A549 (cell line): ENCODE measurements around the gene PDE6D.

Source experiments
- BHLHE40 ChIP-seq: IDR thresholded peaks from 2 replicates; pipeline ENCODE4 v1.6.1; 2012; ENCODE audit warnings: low read depth, low read length, inconsistent platforms
- CHD2 ChIP-seq: fragments of 150-350 bp; IDR thresholded peaks from 2 replicates; pipeline ENCODE4 v1.6.1; 2014; ENCODE audit warnings: low read length; ENCODE audit not compliant: partially characterized antibody
- HEYL ChIP-seq: fragments of 250-450 bp; sonication (Bioruptor Pico); IDR thresholded peaks from 2 replicates; pipeline ENCODE4 v1.8.0; 2021; ENCODE audit warnings: mild to moderate bottlenecking, moderate library complexity
- HOXA7 ChIP-seq: fragments of 250-450 bp; sonication (Bioruptor Pico); IDR thresholded peaks from 2 replicates; pipeline ENCODE4 v1.5.0; 2020; ENCODE audit warnings: mild to moderate bottlenecking, moderate library complexity
- MAFK ChIP-seq: fragments of 450-650 bp; IDR thresholded peaks from 2 replicates; pipeline ENCODE4 v1.6.1; 2014; ENCODE audit not compliant: partially characterized antibody
- NR3C1 ChIP-seq: fragments of >200 bp; sonication (Bioruptor Twin); formaldehyde crosslinking; IDR thresholded peaks from 3 replicates; pipeline ENCODE4 v1.6.1; 2017
- POLR2A ChIP-seq: IDR thresholded peaks from 2 replicates; pipeline ENCODE4 v1.6.1; 2012; ENCODE audit warnings: mild to moderate bottlenecking, low read length
- RARB ChIP-seq: fragments of 250-450 bp; sonication (Bioruptor Pico); IDR thresholded peaks from 2 replicates; pipeline ENCODE4 v1.8.0; 2021; ENCODE audit warnings: mild to moderate bottlenecking, moderate library complexity
- SREBF2 ChIP-seq: fragments of 450-650 bp; IDR thresholded peaks from 2 replicates; pipeline ENCODE4 v1.6.1; 2014; ENCODE audit warnings: mild to moderate bottlenecking, moderate library complexity
- ZC3H11A ChIP-seq: fragments of 450-650 bp; IDR thresholded peaks from 2 replicates; pipeline ENCODE4 v1.6.1; 2014; ENCODE audit warnings: antibody characterized with exemption, mild to moderate bottlenecking
- TF ChIP-seq, protein P1 (sequence below): fragments of >200 bp; sonication (Bioruptor Twin); formaldehyde crosslinking; IDR thresholded peaks from 3 replicates; pipeline ENCODE4 v1.5.1; 2016
- TF ChIP-seq, protein P2 (sequence below): fragments of 200-600 bp; sonication (generic); IDR thresholded peaks from 2 replicates; pipeline ENCODE4 v1.6.1; 2016; ENCODE audit warnings: antibody characterized with exemption, mild to moderate bottlenecking, moderate library complexity

DNA sequence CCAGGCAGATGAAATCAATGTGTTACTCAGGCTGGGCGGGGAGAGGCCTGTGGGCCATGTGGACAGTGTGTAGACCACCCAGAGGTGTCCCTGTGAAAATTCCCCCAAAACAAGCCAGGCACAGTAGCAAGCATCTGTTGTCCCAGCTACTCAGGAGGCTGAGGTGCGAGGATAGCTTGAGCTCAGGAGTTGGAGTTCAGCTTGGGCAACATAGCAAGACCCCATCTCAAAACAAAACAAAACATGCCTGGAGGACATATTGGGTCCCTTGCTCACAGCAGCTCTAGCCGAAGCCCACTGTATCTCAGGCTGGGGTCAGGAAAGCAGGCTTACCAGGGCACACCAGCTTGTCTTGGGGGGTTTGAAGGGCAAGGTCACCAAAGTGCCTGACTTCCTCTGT lies 77.1 kb downstream of the PDE6D start:
- no peak for TF ChIP-seq POLR2A
- TF ChIP-seq, protein P1, sequence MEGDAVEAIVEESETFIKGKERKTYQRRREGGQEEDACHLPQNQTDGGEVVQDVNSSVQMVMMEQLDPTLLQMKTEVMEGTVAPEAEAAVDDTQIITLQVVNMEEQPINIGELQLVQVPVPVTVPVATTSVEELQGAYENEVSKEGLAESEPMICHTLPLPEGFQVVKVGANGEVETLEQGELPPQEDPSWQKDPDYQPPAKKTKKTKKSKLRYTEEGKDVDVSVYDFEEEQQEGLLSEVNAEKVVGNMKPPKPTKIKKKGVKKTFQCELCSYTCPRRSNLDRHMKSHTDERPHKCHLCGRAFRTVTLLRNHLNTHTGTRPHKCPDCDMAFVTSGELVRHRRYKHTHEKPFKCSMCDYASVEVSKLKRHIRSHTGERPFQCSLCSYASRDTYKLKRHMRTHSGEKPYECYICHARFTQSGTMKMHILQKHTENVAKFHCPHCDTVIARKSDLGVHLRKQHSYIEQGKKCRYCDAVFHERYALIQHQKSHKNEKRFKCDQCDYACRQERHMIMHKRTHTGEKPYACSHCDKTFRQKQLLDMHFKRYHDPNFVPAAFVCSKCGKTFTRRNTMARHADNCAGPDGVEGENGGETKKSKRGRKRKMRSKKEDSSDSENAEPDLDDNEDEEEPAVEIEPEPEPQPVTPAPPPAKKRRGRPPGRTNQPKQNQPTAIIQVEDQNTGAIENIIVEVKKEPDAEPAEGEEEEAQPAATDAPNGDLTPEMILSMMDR, result no peak
- TF ChIP-seq ZC3H11A, result no peak
- TF ChIP-seq HEYL (CRISPR knock-in tag), result no peak
- no peak for TF ChIP-seq NR3C1
- no peak for TF ChIP-seq MAFK
- no peak for TF ChIP-seq RARB (CRISPR knock-in tag)
- TF ChIP-seq, protein P2, sequence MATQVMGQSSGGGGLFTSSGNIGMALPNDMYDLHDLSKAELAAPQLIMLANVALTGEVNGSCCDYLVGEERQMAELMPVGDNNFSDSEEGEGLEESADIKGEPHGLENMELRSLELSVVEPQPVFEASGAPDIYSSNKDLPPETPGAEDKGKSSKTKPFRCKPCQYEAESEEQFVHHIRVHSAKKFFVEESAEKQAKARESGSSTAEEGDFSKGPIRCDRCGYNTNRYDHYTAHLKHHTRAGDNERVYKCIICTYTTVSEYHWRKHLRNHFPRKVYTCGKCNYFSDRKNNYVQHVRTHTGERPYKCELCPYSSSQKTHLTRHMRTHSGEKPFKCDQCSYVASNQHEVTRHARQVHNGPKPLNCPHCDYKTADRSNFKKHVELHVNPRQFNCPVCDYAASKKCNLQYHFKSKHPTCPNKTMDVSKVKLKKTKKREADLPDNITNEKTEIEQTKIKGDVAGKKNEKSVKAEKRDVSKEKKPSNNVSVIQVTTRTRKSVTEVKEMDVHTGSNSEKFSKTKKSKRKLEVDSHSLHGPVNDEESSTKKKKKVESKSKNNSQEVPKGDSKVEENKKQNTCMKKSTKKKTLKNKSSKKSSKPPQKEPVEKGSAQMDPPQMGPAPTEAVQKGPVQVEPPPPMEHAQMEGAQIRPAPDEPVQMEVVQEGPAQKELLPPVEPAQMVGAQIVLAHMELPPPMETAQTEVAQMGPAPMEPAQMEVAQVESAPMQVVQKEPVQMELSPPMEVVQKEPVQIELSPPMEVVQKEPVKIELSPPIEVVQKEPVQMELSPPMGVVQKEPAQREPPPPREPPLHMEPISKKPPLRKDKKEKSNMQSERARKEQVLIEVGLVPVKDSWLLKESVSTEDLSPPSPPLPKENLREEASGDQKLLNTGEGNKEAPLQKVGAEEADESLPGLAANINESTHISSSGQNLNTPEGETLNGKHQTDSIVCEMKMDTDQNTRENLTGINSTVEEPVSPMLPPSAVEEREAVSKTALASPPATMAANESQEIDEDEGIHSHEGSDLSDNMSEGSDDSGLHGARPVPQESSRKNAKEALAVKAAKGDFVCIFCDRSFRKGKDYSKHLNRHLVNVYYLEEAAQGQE, result no peak
- no peak for TF ChIP-seq BHLHE40
- TF ChIP-seq HOXA7 (CRISPR knock-in tag), result no peak
- TF ChIP-seq CHD2, result no peak
- no peak for TF ChIP-seq SREBF2
